HG02884 (cell line): ENCODE measurements around the gene LMBR1.
"Not testable (repeated sequence)": the region's sequence is repeated elsewhere in the genome, so short reads cannot be mapped to it uniquely, and the experiment has no call there.

Experiments used
- ATAC-seq: cut with Tn5 transposase; IDR thresholded peaks from one replicate; pipeline ENCODE4 v1.9.1; 2021; ENCODE audit warnings: mild to moderate bottlenecking, moderate library complexity; ENCODE audit not compliant: unreplicated experiment

LMBR1 gene

DNA sequence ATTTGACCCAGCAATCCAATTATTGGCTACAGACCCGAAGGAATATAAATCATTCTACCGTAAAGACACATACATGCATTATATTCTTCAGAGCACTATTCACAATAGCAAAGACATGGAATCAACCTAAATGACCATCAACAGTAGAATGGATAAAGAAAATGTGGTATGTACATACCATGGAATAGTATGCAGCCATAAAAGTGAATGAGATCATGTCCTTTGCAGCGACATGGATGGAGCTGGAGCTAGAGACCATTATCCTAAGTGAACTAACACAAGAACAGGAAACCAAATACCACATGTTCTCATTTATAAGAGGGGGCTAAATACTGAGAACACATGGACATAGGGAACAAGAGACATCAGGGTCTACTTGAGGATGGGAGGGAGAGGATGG lies 44.0 kb downstream of the LMBR1 start:
- no peak for ATAC-seq

DNA sequence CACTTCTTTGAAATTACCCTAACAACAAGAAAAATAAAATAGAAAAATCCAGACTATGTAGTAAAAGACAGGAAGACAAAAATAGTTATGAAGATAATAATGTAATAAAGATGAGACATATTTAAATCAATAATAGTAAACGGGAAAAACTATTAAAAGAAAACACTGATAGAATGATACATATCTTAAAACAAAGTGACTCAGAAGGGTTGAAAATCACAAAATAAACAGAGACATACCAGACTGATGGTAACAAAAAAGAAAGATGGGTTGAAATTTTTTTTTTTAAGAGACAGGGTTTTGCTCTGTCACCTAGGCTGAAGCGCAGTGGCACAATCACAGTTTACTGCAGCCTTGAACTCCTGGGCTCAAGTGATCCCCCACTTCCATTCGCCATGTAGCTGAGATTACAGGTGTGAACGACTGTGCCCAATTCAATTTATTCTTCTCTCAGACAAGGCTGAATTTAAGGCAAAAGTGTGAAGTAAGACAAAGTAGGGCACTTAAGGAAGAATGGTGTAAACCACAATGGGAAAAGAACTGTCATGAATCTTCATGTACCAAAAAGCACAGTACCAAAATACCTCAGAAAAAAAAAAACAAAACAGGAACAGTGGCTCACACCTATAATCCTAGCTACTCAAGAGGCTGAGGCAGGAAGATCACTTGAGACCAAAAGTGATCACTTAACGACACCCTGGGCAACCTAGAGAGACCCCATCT lies 47.4 kb downstream of the LMBR1 start:
- no peak for ATAC-seq

DNA sequence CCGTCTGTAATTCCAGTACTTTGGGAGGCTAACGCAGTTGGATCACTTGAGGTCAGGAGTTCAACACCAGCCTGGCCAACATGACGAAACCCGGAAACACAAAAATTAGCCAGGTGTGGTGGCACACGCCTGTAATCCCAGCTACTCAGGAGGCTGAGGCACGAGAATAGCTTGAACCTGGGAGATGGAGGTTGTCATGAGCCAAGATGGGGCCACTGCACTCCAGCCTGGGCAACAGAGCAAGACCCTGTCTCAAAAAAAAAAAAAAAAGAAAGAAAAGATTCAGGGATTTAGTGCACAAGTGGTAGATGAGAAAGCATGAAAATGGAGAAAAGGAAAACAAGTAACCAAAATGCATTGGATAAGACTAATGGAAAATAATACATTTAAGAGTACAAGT lies 49.4 kb downstream of the LMBR1 start:
- ATAC-seq, result not testable (repeated sequence)

DNA sequence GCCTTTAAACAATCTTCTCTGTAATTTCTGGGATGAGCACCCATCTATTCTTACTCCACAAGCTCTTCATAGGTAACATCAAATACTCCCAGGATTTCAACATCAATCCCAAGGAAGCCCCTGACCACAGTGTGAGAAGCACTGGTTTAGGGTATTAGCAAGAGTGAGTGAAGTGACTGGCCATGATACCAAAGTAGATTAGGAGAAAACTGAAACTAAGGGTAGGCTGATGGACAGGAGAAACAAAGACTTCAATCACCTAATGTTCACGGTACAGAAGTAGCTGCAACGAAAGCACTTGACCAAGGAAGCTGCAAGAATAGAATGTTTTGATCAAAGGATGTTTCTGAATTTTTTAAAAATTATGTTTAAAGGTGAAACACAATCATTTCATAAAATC lies 49.8 kb downstream of the LMBR1 start:
- no peak for ATAC-seq

DNA sequence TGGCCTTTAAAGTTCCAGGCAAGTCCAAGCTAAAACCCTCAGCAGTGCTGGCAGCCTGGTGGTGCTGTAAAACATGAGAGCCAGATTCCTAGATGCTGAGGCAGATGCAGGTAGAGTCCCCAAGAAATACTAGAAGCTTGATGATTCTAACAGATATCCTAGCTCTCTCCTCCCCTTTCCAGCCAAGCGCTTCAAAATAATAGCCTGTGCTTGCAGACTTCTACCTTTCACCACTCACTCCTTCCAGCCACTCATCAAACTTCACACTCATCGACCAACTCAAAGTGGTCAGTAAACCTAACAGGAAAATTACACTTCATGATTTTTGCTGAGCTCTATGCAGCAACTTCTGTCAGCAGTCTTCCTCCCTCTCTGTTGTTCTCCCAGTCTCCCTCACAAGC lies 50.2 kb downstream of the LMBR1 start:
- ATAC-seq, result no peak

DNA sequence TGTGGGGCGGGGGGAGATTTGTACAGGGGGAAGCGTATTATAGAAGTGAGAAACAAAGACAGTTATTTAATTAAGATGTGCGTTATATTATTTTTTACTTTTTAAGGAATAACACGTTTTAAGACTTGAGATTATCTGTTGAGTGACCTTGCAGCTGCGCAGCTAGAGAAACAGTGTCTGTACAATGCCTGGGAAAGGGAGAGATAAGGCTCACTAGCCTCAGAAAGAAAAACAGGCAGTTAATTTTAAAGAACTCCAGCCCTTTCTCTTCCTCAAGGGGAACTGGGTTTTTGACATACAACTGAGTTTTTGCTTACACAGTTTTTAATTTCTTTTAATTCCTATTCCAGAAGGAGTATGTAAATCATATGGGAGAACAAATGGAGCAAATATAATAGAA lies 50.7 kb downstream of the LMBR1 start:
- ATAC-seq, result no peak

DNA sequence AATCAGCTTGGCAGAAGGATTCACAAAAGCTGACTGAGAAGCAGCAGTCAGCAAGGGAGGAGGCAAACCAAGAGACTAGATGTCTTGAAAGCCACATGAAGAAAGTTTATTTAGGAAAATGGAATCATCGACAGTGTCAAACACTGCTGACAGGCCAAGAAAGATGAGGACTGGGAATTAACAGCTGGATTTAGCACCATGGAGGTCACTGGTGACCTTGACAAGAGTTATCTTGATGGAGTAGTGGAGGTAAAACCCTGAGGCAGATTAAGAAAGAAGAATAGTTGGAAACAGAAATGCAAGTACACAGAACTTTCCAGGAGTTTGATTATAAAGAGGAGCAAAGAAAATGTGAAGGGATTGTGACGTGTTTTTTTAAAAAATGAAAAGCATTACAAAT lies 51.5 kb downstream of the LMBR1 start:
- no peak for ATAC-seq

DNA sequence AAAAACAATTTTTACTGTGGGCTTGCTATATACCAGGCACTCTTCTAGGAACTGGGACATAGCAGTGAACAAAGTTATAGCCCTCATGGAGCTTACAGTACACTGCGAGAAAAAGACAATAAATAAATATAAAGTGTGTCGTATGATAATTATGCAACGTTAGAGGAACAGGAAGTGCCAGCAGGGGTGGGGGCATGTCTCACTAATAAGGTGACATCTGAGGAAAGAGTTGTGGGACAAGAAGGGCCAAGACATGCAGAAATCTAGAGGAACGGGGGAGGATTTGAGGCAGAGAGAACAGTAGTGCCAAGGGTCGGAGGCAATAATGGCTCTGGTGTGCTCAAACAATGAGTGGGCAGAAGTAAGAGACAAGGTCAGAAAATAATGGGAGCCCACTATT lies 52.8 kb downstream of the LMBR1 start:
- ATAC-seq, result no peak

DNA sequence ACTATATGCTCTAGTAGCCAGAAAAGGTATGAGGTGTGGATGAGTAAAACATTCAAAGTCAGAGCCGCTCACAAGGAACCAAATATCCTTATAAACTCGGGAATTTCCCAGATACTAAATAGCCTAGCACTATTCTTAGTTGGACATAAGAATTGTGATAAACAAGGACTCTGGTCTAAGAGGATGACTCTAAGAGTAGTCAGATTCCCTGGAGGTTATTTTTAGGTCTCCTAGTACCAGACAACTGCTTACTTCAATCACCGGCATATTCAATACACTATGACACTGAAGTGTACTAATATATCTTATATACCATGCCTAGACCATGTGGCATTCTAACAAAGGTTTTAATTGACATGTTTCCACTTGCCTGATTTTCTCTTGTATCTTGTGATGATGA lies 56.5 kb downstream of the LMBR1 start:
- no peak for ATAC-seq

DNA sequence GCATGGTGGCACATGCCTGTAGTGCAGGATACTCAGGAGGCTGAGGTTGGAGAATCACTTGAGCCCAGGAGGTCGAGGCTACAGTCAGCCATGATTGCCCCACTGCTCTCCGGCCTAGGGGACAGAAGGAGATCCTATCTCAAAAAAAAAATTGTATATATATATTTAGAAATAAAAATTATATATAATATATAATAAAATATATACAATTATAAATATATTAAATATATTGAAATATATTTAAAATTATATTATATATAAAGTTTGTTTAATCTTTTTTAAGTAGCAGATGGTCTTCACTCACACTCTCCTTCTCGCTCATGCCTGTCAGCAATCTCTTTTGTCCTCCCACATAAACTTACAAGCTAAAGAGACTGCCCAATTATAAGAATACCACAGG lies 58.5 kb downstream of the LMBR1 start:
- no peak for ATAC-seq

DNA sequence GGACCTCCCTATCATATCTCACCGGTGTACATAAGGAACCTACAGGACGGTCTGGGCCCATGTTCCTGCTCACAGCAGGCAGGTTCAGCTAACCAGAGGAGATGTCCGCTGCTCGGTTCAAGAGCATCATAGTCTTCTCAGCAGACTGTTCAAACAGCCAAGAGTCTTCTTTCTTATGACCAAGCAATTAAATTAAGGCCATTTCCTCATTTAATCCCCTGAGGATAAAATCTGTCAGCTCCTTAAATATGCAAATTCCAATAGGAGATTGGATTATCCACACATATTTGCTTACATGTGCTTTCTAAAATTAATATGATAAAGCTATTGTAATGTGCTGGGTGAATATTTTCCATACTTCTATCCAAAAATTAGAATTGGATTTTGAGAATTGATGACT lies 59.7 kb downstream of the LMBR1 start:
- ATAC-seq, result no peak

DNA sequence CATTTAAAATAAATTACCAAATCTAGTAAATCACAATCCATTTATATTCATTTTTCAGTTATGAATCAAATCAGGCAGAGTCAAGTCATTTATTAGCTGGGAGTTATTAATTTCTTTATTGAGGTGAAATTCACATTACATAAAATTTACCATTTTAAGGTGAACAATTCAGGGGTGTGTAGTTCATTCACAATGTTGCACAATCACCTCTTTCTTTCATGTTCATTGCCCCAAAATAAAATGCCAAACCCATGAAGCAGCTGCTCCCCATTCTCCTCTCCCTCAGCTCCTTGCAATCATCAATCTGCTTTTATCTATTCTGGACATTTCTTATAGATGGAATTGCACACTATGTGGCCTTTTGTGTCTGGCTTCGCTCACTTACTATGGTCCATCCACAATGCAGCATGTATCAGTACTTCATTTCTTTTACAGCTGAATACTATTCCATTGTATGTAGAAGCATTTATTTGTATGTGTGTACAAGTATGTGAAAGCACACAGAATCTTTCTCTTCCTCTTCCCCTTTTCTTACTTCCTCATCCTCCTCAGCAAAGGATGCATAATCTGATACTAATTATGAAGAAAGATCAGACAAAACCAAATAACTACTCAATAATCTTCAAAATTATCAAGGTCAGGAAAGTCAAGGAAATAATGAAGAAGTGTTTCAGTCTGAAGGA lies 60.6 kb downstream of the LMBR1 start:
- no peak for ATAC-seq

DNA sequence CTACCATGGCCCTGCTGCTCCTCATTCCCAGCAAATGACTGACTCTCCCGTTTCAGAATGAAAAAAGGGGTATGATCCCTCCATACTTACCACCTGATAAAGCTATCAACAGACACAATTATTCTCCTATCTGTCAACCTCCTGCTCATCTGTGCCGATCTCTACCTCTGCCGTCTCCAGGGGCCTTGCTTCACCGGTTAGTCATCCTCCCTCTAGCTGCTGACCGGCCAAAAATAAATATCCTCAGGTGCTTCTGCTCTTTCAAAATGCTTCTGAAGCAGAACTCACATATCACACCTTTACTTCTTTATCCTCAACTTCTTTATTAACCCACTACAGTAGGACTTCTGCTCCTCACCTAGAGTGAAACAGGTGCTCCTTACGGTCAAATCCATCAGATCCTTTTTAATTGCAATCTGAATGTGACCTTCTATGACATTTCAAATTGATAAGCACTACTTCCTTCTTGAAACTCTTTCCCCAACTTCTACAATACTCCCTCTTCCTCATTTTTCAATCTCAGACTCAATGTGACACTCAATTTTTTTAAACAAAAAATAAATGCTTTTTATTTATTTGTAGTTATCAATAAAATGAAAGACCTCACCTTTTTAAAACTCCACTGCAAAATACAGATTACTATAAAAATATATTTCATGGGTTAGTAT lies 63.2 kb downstream of the LMBR1 start:
- no peak for ATAC-seq

DNA sequence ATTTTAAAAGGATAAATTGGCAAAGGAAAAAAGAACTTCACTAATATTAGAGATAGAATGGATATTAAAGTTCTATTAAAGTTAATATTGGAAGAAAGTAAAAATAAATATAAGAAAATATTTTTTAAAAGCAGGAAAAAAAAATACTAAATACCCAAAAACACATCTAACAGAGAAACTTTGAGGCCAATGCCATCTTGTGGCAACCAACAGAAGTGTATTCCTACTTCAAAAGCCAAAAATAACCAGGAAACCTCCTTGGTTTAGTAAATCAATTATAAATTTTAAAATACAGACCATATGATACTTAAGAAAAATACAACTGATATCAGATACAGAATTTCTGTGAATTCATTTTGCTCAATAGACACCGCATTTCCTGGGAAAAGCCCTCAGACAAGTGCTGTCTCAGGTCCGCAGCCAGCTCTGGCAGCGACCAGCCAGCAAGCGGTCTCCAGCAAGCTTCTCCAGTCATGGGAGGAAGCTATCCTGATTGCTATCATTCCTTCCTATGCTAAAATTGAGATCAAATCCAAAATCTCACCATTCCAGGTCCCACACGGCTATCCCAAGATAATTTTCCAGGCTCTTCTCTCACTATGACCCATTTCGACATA lies 65.3 kb downstream of the LMBR1 start:
- no peak for ATAC-seq

DNA sequence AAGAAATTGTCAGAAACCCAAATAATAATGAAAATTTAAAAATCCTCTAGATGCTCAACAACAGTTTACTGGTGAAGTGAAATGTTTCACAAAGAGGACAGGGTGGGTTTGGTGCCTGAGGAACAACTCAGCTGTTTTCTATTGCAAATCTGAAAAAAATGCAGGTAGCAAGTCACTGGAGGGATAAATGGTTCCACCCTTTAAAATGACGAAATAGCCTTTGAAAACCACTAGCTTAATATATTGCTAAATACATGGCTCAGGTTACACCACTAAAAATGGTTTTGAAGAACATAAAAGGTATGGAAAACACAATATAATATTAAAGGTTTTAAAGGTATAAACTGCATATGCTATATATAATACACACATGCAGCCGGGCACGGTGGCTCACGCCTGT lies 69.5 kb downstream of the LMBR1 start:
- ATAC-seq, result no peak

DNA sequence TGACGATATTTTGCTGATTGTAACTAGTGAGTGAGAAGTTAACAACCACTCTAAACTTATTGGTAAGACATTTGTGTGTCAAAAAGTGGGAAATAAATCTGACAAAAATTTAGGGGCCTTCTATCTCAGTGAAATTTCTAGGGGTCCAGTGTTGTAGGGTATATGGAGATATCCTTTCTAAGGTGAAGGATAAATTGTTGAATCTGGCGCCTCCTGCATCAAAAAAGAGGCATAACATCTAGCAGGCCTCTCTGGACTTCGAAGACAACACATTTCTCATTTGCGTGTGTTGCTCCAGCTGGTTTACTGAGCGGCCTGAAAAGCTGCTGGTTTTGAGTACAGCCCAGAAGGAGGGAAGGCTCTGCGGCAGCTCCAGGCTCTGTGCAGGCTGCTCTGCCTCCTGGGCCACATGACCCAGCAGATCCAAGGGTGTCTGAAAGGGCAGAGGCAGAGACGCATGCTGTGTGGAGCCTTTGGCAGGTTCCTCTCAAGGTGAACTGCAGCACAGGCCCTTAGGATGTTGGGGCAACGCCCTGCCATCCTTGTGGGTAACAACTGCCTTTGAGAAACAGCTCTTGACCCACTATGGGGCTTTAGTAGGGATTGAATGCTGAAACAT lies 72.4 kb downstream of the LMBR1 start:
- no peak for ATAC-seq

DNA sequence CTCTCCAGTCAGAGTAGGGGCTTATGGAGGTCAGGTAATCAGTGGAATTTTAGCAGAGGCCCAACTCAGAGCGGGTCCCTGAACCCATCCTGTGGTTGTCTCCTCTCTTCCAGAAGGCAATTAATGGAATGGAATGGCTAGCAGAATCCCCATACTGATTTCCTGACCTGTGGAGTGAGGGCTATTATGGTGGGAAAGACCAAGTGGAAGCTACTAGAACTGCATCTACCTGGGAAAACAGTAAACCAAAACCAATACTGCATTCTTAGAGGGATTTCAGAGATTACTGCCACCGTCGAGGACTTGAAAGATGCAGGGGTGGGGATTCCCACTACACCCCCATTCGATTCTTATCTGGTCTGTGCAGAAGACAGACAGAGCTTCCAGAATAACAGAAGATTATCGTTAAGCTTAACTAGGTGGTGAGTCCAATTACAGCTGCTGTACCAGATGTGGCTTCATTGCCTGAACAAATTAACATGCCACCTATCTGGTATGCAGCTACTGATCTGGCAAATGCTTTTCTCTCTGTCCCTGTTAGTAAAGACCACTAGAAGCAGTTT lies 73.2 kb downstream of the LMBR1 start:
- no peak for ATAC-seq

DNA sequence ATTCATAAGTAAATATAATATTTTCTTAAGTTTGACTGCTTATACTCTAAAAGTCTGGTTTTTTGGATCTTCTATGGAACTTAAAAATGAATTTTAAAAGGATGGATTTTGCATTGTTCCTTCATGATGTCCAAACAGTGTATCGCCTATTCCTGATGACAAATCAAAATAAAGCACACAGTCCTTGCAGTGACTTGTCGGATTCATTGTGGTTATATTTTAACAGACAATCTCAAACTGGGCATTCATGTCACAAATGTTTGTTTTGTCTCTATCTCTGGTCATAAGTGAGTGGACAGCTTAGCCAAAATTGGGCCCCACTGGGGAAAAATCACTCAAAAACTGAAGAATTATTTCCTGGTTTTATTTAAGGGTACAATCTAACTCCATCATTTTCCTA lies 74.8 kb downstream of the LMBR1 start:
- ATAC-seq, result no peak

DNA sequence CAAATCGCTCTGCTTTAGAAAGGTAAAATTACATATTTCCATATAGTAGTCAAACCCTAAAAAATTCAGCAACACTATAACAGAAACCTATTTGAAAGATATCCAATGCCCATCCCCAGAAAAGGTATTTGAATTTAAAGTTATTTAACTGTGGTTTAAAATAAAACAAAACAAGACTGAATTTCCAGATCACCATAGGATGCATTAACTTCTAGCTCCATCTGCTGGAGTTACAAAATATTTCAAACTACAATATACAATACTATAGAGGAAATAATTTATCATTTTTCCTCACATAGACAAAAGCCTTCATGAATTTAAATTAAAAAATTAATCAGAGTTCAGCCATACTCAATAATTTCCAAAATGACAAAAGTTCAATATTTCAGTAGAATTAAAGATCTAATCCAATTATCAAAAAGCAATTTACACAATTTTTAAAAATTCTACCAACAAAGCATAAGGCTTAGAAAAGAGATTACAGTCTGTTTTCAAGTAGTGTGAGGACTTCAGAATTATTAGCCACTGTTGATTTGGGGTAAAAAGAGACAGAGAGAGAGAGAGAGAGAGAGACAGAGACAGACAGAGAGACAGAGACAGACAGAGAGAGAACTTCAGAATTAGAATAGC lies 75.9 kb downstream of the LMBR1 start:
- ATAC-seq, result no peak

DNA sequence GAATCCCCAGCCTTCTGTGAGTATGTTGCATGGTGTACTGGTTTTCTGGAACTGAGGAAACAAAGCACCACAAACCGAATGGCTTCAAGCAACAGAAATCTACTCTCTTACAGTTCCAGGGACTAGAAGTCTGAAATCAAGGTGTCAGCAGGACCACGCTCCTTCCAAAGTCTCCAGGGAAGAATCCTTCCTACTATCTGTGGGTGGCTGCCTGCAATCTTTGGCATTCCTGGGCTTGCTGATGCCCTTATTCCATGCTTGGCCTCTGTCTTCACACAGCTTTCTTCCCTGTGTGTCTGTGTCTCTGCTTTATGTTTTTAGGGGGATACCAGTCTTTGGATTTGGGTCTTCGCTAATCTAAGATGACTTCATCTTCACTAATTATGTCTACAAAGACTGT lies 81.3 kb downstream of the LMBR1 start:
- no peak for ATAC-seq

DNA sequence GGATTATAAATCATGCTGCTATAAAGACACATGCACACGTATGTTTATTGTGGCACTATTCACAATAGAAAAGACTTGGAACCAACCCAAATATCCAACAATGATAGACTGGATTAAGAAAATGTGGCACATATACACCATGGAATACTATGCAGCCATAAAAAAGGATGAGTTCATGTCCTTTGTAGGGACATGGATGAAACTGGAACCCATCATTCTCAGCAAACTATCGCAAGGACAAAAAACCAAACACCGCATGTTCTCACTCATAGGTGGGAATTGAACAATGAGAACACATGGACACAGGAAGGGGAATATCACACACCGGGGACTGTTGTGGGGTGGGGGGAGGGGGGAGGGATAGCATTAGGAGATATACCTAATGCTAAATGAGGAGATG lies 89.3 kb downstream of the LMBR1 start:
- not testable (repeated sequence) for ATAC-seq
